ENCODE data around the gene JMJD1C.

DNA sequence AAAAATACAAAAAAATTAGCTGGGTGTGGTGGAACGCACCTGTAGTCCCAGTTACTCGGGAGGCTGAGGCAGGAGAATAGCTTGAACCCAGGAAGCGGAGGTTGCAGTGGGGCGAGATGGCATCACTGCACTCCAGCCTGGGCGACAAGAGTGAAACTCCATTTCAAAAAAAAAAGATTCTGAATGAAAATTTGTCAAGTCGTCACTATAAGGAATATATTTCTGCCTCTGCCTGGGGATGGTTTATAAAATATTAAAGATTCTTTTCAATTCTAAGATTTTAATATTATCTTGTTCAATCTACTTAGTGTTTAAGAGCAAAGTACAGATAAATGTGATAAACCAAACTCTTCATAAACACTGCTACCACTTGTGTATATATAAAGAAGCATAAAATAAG is 185.4 kb downstream of the JMJD1C start:
- TF ChIP-seq POLR2A (IDR thresholded peaks at IDR 0.05) (no peak), CTCF (IDR thresholded peaks at IDR 0.05) (no peak)
